ENCODE measurements around the gene C8B. TPM values are rescaled to one million over a fixed set of nuclear protein-coding genes. Genes with fewer than 3 reads are reported as not detected.

C8B gene
- total RNA-seq, 3 donors from 2014 or later = not detected

- no peak overlapping the region for H3K4me3 ChIP-seq
- H3K36me3 ChIP-seq = no peaks in the 10 kb centered on the region
- H3K27me3 ChIP-seq = no peaks in the 10 kb centered on the region
- TF ChIP-seq CTCF (IDR thresholded peaks at IDR 0.05) (no peak), POLR2A (IDR thresholded peaks at IDR 0.05) (no peak), POLR2AphosphoS5 (IDR thresholded peaks at IDR 0.05) (no peak)
- no peak for DNase-seq (ENCODE audit: low spot score in 2 of 2)
- intact Hi-C loops (cut with DNase I; ENCODE audit: low total_unique reads) = no loop called here
- H3K9me3 ChIP-seq = no peaks in the 10 kb centered on the region
- no peaks in the 10 kb centered on the region for H3K4me1 ChIP-seq
- no peak overlapping the region for H3K27ac ChIP-seq
Observed at GRCh38 chr1:56992318-56993125, 26.7 kb upstream of the C8B start.

GRCh38 chr1:56991576-56991975, 25.8 kb upstream of the C8B start:
- Histone ChIP-seq H3K9me3 (no peaks in the 10 kb centered on the region), H3K36me3 (no peaks in the 10 kb centered on the region)
- intact Hi-C loops (cut with DNase I; ENCODE audit: low total_unique reads) = no loop called here

GRCh38 chr1:56986397-56986796, 20.6 kb upstream of the C8B start:
- TF ChIP-seq POLR2AphosphoS5 (IDR thresholded peaks at IDR 0.05) (no peak), POLR2A (IDR thresholded peaks at IDR 0.05) (no peak), CTCF (IDR thresholded peaks at IDR 0.05) (no peak)
- no peak for DNase-seq (ENCODE audit: low spot score in 2 of 2)
- intact Hi-C loops (cut with DNase I; ENCODE audit: low total_unique reads) = no loop called here
- Histone ChIP-seq H3K9me3 (no peaks in the 10 kb centered on the region), H3K27me3 (no peaks in the 10 kb centered on the region), H3K4me1 (no peaks in the 10 kb centered on the region), H3K36me3 (no peaks in the 10 kb centered on the region), H3K4me3 (no peak overlapping the region), H3K27ac (no peak overlapping the region)

More at GRCh38 chr1:56991576-56991975, 25.8 kb upstream of the C8B start:
- no peak for TF ChIP-seq POLR2AphosphoS5 (IDR thresholded peaks at IDR 0.05)
- TF ChIP-seq CTCF (IDR thresholded peaks at IDR 0.05) = no peak
- TF ChIP-seq POLR2A (IDR thresholded peaks at IDR 0.05) = no peak
- H3K27me3 ChIP-seq = no peaks in the 10 kb centered on the region
- H3K27ac ChIP-seq = no peak overlapping the region
- no peak overlapping the region for H3K4me3 ChIP-seq
- H3K4me1 ChIP-seq = no peaks in the 10 kb centered on the region
- no peak for DNase-seq (ENCODE audit: low spot score in 2 of 2)

- Histone ChIP-seq H3K4me3 (no peak overlapping the region), H3K36me3 (no peaks in the 10 kb centered on the region), H3K27me3 (no peaks in the 10 kb centered on the region), H3K4me1 (no peaks in the 10 kb centered on the region), H3K27ac (no peak overlapping the region), H3K9me3 (no peaks in the 10 kb centered on the region)
- TF ChIP-seq CTCF (IDR thresholded peaks at IDR 0.05) = no peak
- no peak for DNase-seq (ENCODE audit: low spot score in 2 of 2)
- intact Hi-C loops (cut with DNase I; ENCODE audit: low total_unique reads) = no loop called here
Observed at GRCh38 chr1:56985857-56986256, 20.0 kb upstream of the C8B start.

GRCh38 chr1:56983484-56983883, 17.7 kb upstream of the C8B start:
- Histone ChIP-seq H3K36me3 (no peaks in the 10 kb centered on the region), H3K9me3 (no peaks in the 10 kb centered on the region), H3K27ac (no peak overlapping the region), H3K4me1 (no peaks in the 10 kb centered on the region), H3K4me3 (no peak overlapping the region), H3K27me3 (no peaks in the 10 kb centered on the region)
- intact Hi-C loops (cut with DNase I; ENCODE audit: low total_unique reads) = no loop called here
- DNase-seq (ENCODE audit: low spot score in 2 of 2) = no peak
- TF ChIP-seq POLR2A (IDR thresholded peaks at IDR 0.05) (no peak), CTCF (IDR thresholded peaks at IDR 0.05) (no peak), POLR2AphosphoS5 (IDR thresholded peaks at IDR 0.05) (no peak)

Data from breast epithelium (tissue), 4 donors.